Panc1 (cell line): ENCODE measurements around the gene MAD1L1. TPM values are rescaled to one million over a fixed set of nuclear protein-coding genes. Genes with fewer than 3 reads are reported as not detected.

Source experiments
- ATAC-seq: fragments of 200-7000 bp; cut with Tn5 transposase; 2 replicates; pipeline ENCODE4 v1.9.1; 2020; ENCODE audit warnings: mild to moderate bottlenecking, moderate library complexity
- BruUV-seq: library from RNA; stranded (reverse); fragments of 400-500 nt; replicated peaks from 2 replicates; lab custom pipeline; 2021; lab: Mats Ljungman, UMichigan
- CTCF ChIA-PET: fragments of 300-600 bp; sonication (Branson Sonifier 250); formaldehyde crosslinking; loops from one replicate; lab custom pipeline; 2022; ENCODE audit warnings: antibody characterized with exemption; lab: Charles Lee
- POLR2A ChIA-PET: fragments of 300-600 bp; sonication (Branson Sonifier 250); formaldehyde crosslinking; loops from one replicate; lab custom pipeline; 2022; ENCODE audit warnings: antibody characterized with exemption; lab: Charles Lee
- DNase-seq: peaks from one replicate; pipeline ENCODE4 v3.0.0-alpha.2; 2010; ENCODE audit warnings: low read depth, low spot score
- H3K27ac ChIP-seq: 2 replicates; pipeline ENCODE4 v1.5.1; 2011; ENCODE audit warnings: mild to moderate bottlenecking, low read length, inconsistent platforms
- H3K27me3 ChIP-seq: fragments of 200-500 bp; sonication (Bioruptor generic); 2 replicates; pipeline ENCODE4 v1.6.0; 2014; ENCODE audit warnings: low read length, inconsistent platforms; ENCODE audit not compliant: control insufficient read depth, insufficient read depth
- H3K36me3 ChIP-seq: fragments of 200-500 bp; sonication (Bioruptor generic); 2 replicates; pipeline ENCODE4 v1.5.1; 2014; ENCODE audit warnings: inconsistent platforms, mild to moderate bottlenecking, low read length, moderate library complexity; ENCODE audit not compliant: control insufficient read depth, insufficient read depth
- H3K4me1 ChIP-seq: 2 replicates; pipeline ENCODE4 v1.5.1; 2011; ENCODE audit warnings: inconsistent platforms, mild to moderate bottlenecking, low read length, moderate library complexity; ENCODE audit not compliant: control insufficient read depth, insufficient read depth
- H3K4me3 ChIP-seq, 2 experiments: 2 replicates each; pipeline ENCODE4 v1.5.1; 2011 to 2012; ENCODE audit warnings: low read depth in 2 of 2, low read length in 2 of 2, mild to moderate bottlenecking in 2 of 2, inconsistent platforms in 1 of 2, moderate library complexity in 1 of 2
- H3K9me3 ChIP-seq: fragments of 200-500 bp; sonication (Bioruptor generic); 2 replicates; pipeline ENCODE4 v1.5.1; 2014; ENCODE audit warnings: low read depth, mild to moderate bottlenecking, inconsistent platforms, low read length, moderate library complexity; ENCODE audit not compliant: control insufficient read depth, insufficient read depth
- POLR2AphosphoS5 ChIP-seq: IDR thresholded peaks from 2 replicates; pipeline ENCODE4 v1.6.1; 2012; ENCODE audit warnings: mild to moderate bottlenecking, low read depth, low read length, moderate library complexity
- REST ChIP-seq, 2 experiments: IDR thresholded peaks; 2 replicates each; pipeline ENCODE4 v1.6.1; 2011 to 2012; ENCODE audit warnings: low read depth in 2 of 2, control low read depth in 1 of 2, low read length in 1 of 2, mild to moderate bottlenecking in 1 of 2, moderate library complexity in 1 of 2; ENCODE audit not compliant: insufficient read depth in 1 of 2
- SIN3A ChIP-seq: IDR thresholded peaks from 2 replicates; pipeline ENCODE4 v1.6.1; 2012; ENCODE audit warnings: low read depth, mild to moderate bottlenecking, low read length, moderate library complexity, borderline replicate concordance; ENCODE audit not compliant: insufficient read depth
- TCF7L2 ChIP-seq: IDR thresholded peaks from 2 replicates; pipeline ENCODE4 v1.6.1; 2011; ENCODE audit warnings: mild to moderate bottlenecking, low read depth, low read length, inconsistent platforms
- in situ Hi-C: cut with HindIII; loops from 2 replicates; pipeline ENCODE4 v1.10.0; 2016; ENCODE audit warnings: low sequenced_read_pairs, low pct_unique_long_range_greater_than_20kb
- intact Hi-C: fragments of 100-400 bp; cut with micrococcal nuclease; formaldehyde crosslinking; loops from one replicate; pipeline ENCODE4 v1.10.0; 2022; ENCODE audit not compliant: unreplicated experiment
- total RNA-seq: library from RNA; stranded (reverse); gene quantifications from one replicate; pipeline ENCODE4 v1.2.1, GENCODE V29; 2021; ENCODE audit not compliant: unreplicated experiment
- TF ChIP-seq, protein P1 (sequence below): fragments of 450-650 bp; IDR thresholded peaks from 2 replicates; pipeline ENCODE4 v1.5.1; 2017; ENCODE audit warnings: mild to moderate bottlenecking

Gene MAD1L1
- total RNA-seq, 1 experiment from 2014 or later: 70.8 TPM

DNA sequence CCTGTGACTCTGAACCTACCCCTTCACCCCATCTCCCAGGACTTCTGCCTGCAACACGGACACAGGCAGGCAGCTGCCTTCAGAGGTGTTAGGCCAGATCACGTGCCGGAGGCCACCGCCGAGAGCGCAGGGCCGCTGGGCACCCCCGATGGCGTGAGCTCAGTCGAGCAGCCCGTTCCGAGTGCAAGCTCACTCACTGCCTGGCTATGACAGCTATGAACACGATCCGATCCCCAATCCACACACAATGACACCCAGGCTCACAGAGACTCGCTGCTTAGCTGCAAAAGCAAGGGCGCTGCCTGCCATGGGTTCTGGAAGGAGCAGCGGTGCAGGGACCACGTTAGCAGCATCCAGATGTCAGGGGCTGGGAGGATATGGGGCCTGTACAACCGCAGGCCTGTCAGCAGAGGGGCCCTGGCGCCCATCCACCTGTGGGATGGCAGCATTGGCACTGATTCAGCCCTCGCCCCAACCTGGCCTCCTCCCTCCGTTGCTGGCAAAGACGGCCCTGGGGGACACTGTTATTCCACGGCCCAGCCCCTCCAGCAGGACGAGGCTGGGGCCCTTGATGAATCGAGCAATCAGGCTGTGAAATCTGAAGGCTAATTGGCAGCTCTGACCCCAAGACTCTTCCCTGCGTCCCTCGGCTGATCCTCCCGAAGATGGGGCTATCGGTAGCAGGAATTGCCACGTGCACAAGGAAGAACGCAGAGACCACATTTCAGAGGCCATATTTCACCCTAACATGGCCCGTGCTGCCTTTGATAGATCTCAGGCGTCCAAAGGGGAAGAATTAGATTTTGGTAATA, 332.6 kb downstream of the MAD1L1 start:
- TF ChIP-seq REST (IDR thresholded peaks at IDR 0.05; ENCODE audit: insufficient read depth in 1 of 2, low read depth in 2 of 2, low read length in 1 of 2) (no peak), POLR2AphosphoS5 (no peak), SIN3A (no peak), TCF7L2 (no peak)
- TF ChIP-seq, protein P1, sequence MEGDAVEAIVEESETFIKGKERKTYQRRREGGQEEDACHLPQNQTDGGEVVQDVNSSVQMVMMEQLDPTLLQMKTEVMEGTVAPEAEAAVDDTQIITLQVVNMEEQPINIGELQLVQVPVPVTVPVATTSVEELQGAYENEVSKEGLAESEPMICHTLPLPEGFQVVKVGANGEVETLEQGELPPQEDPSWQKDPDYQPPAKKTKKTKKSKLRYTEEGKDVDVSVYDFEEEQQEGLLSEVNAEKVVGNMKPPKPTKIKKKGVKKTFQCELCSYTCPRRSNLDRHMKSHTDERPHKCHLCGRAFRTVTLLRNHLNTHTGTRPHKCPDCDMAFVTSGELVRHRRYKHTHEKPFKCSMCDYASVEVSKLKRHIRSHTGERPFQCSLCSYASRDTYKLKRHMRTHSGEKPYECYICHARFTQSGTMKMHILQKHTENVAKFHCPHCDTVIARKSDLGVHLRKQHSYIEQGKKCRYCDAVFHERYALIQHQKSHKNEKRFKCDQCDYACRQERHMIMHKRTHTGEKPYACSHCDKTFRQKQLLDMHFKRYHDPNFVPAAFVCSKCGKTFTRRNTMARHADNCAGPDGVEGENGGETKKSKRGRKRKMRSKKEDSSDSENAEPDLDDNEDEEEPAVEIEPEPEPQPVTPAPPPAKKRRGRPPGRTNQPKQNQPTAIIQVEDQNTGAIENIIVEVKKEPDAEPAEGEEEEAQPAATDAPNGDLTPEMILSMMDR: no peak
- ATAC-seq (no peak), DNase-seq (no peak)
- Histone ChIP-seq H3K36me3 (no peaks in the 10 kb centered on the region), H3K4me3 (no peak overlapping the region), H3K9me3 (no peaks in the 10 kb centered on the region), H3K27ac (no peak overlapping the region), H3K4me1 (no peaks in the 10 kb centered on the region), H3K27me3 (no peaks in the 10 kb centered on the region)
- in situ Hi-C loops (no loop called here), intact Hi-C loops (no loop called here)
- ChIA-PET POLR2A (no interaction called here), CTCF (no interaction called here)
- no TSS peak for BruUV-seq

DNA sequence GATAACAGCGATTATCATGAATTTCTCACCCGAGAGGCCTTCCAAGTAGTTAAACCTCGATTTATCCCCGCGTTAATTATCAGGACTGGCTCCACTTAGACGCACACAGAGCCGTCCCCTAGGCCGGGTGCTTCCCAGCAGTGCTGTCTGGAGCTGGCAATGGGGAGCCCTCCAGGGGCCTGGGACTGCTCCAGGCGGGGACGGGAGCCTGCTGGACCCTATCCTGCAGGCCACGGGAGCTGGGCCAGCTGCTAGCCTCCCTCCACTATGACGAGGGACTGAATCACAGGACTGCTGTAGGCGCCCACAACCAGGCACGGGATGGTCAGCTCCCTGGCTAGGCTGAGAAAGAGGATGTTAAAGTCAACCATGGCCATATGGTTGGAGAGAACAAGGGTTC, 333.5 kb downstream of the MAD1L1 start:
- no peak for DNase-seq
- no peak overlapping the region for H3K4me3 ChIP-seq
- no peak for TF ChIP-seq REST (IDR thresholded peaks at IDR 0.05; ENCODE audit: insufficient read depth in 1 of 2, low read depth in 2 of 2, low read length in 1 of 2)
- no peak for TF ChIP-seq TCF7L2
- TF ChIP-seq, protein P1: no peak
- TF ChIP-seq POLR2AphosphoS5: no peak
- TF ChIP-seq SIN3A: no peak
- H3K9me3 ChIP-seq: no peaks in the 10 kb centered on the region
- BruUV-seq: no TSS peak
- no peak overlapping the region for H3K27ac ChIP-seq
- no peaks in the 10 kb centered on the region for H3K4me1 ChIP-seq
- ChIA-PET CTCF (no interaction called here), POLR2A (no interaction called here)
- no peak for ATAC-seq
- H3K27me3 ChIP-seq: no peaks in the 10 kb centered on the region
- H3K36me3 ChIP-seq: no peaks in the 10 kb centered on the region
- intact Hi-C loops: no loop called here
- in situ Hi-C loops: no loop called here
